Osteoblast (primary cell): ENCODE measurements around the gene AJAP1. TPM values are rescaled to one million over a fixed set of nuclear protein-coding genes. Genes with fewer than 3 reads are reported as not detected.

ENCODE experiments used
- DNase-seq: peaks from one replicate; pipeline ENCODE4 v3.0.0; 2011; ENCODE audit warnings: low spot score, mixed read lengths; ENCODE audit not compliant: insufficient read length; ENCODE audit errors: missing footprints
- H2AFZ ChIP-seq: 2 replicates; pipeline ENCODE4 v1.6.0; 2011; ENCODE audit warnings: mild to moderate bottlenecking, low read length
- H3K27ac ChIP-seq: 2 replicates; pipeline ENCODE4 v1.5.1; 2011; ENCODE audit warnings: mild to moderate bottlenecking, low read depth, low read length, moderate library complexity
- H3K27me3 ChIP-seq: 2 replicates; pipeline ENCODE4 v1.6.0; 2012; ENCODE audit warnings: mild to moderate bottlenecking, control low read depth, inconsistent platforms, low read length, moderate library complexity; ENCODE audit not compliant: insufficient read depth
- H3K36me3 ChIP-seq: 2 replicates; pipeline ENCODE4 v1.5.1; 2011; ENCODE audit warnings: mild to moderate bottlenecking, low read length, control low read depth, moderate library complexity; ENCODE audit not compliant: insufficient read depth
- H3K4me1 ChIP-seq: 2 replicates; pipeline ENCODE4 v1.5.1; 2011; ENCODE audit warnings: mild to moderate bottlenecking, low read length, control low read depth, moderate library complexity; ENCODE audit not compliant: insufficient read depth
- H3K4me2 ChIP-seq: 2 replicates; pipeline ENCODE4 v1.6.0; 2011; ENCODE audit warnings: mild to moderate bottlenecking, low read length; ENCODE audit not compliant: insufficient read depth
- H3K4me3 ChIP-seq: fragments of 200-600 bp; sonication (generic); 3 replicates; pipeline ENCODE4 v1.5.1; 2012; ENCODE audit warnings: mild to moderate bottlenecking, low read length, inconsistent platforms; ENCODE audit not compliant: insufficient read depth
- H3K79me2 ChIP-seq: 2 replicates; pipeline ENCODE4 v1.6.0; 2012; ENCODE audit warnings: mild to moderate bottlenecking, low read length, control low read depth, inconsistent platforms; ENCODE audit not compliant: insufficient read depth
- H3K9me3 ChIP-seq: 2 replicates; pipeline ENCODE4 v1.5.1; 2011; ENCODE audit warnings: low read depth, low read length, control low read depth
- H4K20me1 ChIP-seq: 2 replicates; pipeline ENCODE4 v1.6.0; 2012; ENCODE audit warnings: mild to moderate bottlenecking, low read length, control low read depth; ENCODE audit not compliant: insufficient read depth
- CTCF ChIP-seq: IDR thresholded peaks from 2 replicates; pipeline ENCODE4 v1.5.1; 2011; ENCODE audit warnings: mild to moderate bottlenecking, low read depth, low read length, moderate library complexity; ENCODE audit errors: extremely low read depth
- total RNA-seq: library from RNA; depleted of rRNA; stranded (reverse); fragments of >200 nt; gene quantifications from 2 replicates; pipeline ENCODE4 v1.2.3, GENCODE V29; 2012

The AJAP1 gene
- total RNA-seq, 1 donor = 1.1 TPM

DNA sequence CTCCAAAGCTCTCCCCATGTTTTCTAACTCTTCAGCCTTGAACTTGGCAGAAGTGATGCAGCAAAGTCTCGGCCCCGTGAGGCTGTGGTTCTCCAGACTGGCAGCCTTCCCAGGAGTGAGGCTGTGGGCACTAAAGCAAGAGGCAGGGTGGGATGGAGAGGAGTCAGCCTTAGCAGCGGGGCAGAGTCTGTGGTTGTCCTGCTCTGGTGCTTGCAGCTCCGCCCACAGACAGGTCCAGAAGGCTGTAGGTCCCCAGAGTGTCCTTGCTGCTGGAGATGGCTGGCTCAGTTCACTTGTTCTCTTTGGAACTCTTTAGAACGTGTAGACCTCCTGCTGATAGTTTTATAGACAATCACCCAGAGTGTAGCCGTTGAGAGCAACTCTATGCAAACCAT is 142.6 kb downstream of the AJAP1 start:
- Histone ChIP-seq H3K79me2 (no peaks in the 10 kb centered on the region), H3K4me1 (no peaks in the 10 kb centered on the region), H2AFZ (no peak overlapping the region), H4K20me1 (no peaks in the 10 kb centered on the region), H3K36me3 (no peaks in the 10 kb centered on the region), H3K27ac (no peak overlapping the region), H3K4me2 (no peak overlapping the region), H3K9me3 (no peaks in the 10 kb centered on the region), H3K27me3 (no peaks in the 10 kb centered on the region), H3K4me3 (no peak overlapping the region)
- DNase-seq = no peak
- TF ChIP-seq CTCF = no peak

DNA sequence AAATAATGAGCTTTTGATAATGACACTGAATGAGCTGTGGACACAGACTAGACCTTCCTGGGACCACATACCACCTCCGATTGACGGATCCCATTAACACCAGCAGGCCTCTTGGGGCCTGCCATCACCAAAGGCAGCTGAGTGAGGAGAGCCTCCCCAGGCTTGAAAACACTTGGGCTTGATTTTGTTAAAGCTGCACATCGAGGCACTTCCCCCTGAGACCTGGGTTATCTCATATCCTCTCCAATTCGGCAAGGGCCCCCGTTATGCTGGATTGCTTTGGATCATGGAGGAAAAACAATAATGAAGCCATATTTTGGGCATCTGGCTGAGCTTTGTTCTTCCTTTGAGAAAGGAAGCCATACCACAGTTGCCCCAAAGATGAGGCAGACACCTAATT is 143.0 kb downstream of the AJAP1 start:
- H2AFZ ChIP-seq = no peak overlapping the region
- no peak overlapping the region for H3K4me3 ChIP-seq
- H3K4me2 ChIP-seq = no peak overlapping the region
- H3K9me3 ChIP-seq = no peaks in the 10 kb centered on the region
- no peaks in the 10 kb centered on the region for H3K36me3 ChIP-seq
- no peaks in the 10 kb centered on the region for H4K20me1 ChIP-seq
- no peak for DNase-seq
- no peaks in the 10 kb centered on the region for H3K27me3 ChIP-seq
- H3K4me1 ChIP-seq = no peaks in the 10 kb centered on the region
- H3K27ac ChIP-seq = no peak overlapping the region
- no peaks in the 10 kb centered on the region for H3K79me2 ChIP-seq
- TF ChIP-seq CTCF = no peak

GRCh38 chr1:4801192-4801924 is 146.9 kb downstream of the AJAP1 start:
- Histone ChIP-seq H3K79me2 (no peaks in the 10 kb centered on the region), H3K4me3 (no peak overlapping the region), H3K27me3 (no peaks in the 10 kb centered on the region), H3K4me2 (no peak overlapping the region), H3K27ac (no peak overlapping the region), H3K36me3 (no peaks in the 10 kb centered on the region), H4K20me1 (no peaks in the 10 kb centered on the region), H2AFZ (no peak overlapping the region), H3K4me1 (no peaks in the 10 kb centered on the region), H3K9me3 (no peaks in the 10 kb centered on the region)
- no peak for TF ChIP-seq CTCF
- no peak for DNase-seq

DNA sequence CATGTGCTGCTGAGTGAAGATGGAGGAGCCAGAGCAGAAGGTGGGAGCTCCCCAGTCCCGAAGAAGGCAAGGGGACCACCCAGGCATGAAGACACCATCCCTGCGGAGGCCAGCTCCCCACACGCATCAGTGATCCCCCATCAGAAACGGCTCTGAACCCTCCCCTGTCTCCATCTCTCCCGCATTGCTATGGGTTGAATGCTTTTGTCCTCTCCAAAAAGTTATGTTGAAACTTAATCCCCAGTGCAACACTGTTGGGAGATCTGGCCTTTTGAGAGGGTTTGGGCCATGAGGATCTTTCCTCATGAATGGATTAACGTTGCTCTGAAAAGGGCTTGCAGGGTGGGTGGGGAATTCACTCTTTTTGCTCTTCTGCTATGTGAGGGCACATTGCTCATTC is 147.6 kb downstream of the AJAP1 start:
- no peak overlapping the region for H3K4me3 ChIP-seq

More for the DNA sequence above, 147.6 kb downstream of the AJAP1 start:
- Histone ChIP-seq H3K9me3 (no peaks in the 10 kb centered on the region), H3K4me1 (no peaks in the 10 kb centered on the region), H2AFZ (no peak overlapping the region), H4K20me1 (no peaks in the 10 kb centered on the region), H3K36me3 (no peaks in the 10 kb centered on the region), H3K79me2 (no peaks in the 10 kb centered on the region), H3K27ac (no peak overlapping the region), H3K4me2 (no peak overlapping the region), H3K27me3 (no peaks in the 10 kb centered on the region)
- no peak for DNase-seq
- no peak for TF ChIP-seq CTCF
